HFFc6 (cell line): ENCODE data around the gene SLC7A7. TPM values are rescaled to one million over a fixed set of nuclear protein-coding genes. Genes with fewer than 3 reads are reported as not detected.
A peak's percentile ranks its signal among the peaks of the same experiment; 100 is the strongest.
"Not testable (repeated sequence)": the region's sequence is repeated elsewhere in the genome, so short reads cannot be mapped to it uniquely, and the experiment has no call there.

Experiments
- DNase-seq: peaks from one replicate; pipeline ENCODE4 v3.0.0-alpha.2; 2018
- H3K27ac Mint-ChIP-seq: 2 replicates; pipeline ENCODE4 v1.8.0; 2020; ENCODE audit warnings: mild to moderate bottlenecking, mixed read lengths
- H3K27me3 Mint-ChIP-seq: 2 replicates; pipeline ENCODE4 v1.8.0; 2021; ENCODE audit warnings: mild to moderate bottlenecking, moderate library complexity, mixed read lengths; ENCODE audit not compliant: insufficient read depth
- H3K36me3 Mint-ChIP-seq: 2 replicates; pipeline ENCODE4 v1.8.0; 2021; ENCODE audit warnings: low read depth, mixed read lengths
- H3K4me1 Mint-ChIP-seq: 2 replicates; pipeline ENCODE4 v1.8.0; 2020; ENCODE audit warnings: low read depth, mixed read lengths
- H3K4me3 Mint-ChIP-seq: 2 replicates; pipeline ENCODE4 v1.8.0; 2020; ENCODE audit warnings: mild to moderate bottlenecking, moderate library complexity, mixed read lengths
- H3K9me3 Mint-ChIP-seq: 2 replicates; pipeline ENCODE4 v1.8.0; 2020; ENCODE audit warnings: mild to moderate bottlenecking, mixed read lengths
- CTCF ChIP-seq: fragments of 200-600 bp; sonication (generic); IDR thresholded peaks from 2 replicates; pipeline ENCODE4 v1.5.0; 2021; ENCODE audit warnings: antibody characterized with exemption, mild to moderate bottlenecking
- total RNA-seq, 6 experiments: library from RNA; stranded (reverse); fragmentation: NEBNext Ultra II Directional; extraction: Animal tissue kit (Norgen Biotek cat#: 25700); gene quantifications; 2 replicates in 1 of 6; 3 replicates in 5 of 6; pipeline ENCODE4 v1.2.3, GENCODE V29; 2021

SLC7A7 gene
- total RNA-seq, 6 experiments from 2014 or later, result 0.31 to 1.3 (median 0.56) TPM

DNA sequence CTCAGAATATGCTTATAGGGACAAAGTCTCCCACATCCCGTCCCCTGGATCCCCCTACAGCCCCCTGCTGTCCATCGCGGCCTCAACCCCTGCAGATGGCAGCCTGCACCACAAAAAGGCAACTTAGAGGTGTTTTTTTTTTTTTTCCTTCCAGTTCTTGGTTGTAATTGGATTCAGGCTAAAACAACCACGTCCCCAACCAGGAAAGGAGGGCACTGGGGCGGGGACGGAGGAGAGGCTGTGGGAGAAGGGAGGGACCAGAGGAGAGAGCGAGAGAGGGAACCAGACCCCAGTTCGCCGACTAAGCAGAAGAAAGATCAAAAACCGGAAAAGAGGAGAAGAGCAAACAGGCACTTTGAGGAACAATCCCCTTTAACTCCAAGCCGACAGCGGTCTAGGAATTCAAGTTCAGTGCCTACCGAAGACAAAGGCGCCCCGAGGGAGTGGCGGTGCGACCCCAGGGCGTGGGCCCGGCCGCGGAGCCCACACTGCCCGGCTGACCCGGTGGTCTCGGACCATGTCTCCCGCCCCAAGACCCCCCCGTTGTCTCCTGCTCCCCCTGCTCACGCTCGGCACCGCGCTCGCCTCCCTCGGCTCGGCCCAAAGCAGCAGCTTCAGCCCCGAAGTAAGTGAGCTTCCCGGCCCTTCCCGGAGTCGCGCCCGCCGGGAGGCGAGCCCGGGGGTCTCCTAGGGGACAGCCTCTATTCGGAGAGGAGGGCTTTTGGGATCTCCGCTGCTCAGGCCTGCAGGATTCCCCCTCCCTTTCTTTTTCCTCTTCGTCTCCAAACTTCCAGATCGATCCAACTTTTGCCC is 21.3 kb upstream of the SLC7A7 start, which contains the start of gene MMP14:
Gene MMP14, plus strand, starts transcription at position 285 of the 813 bp plus-strand sequence. Its CDS starts 233 bp downstream, at position 518.
- no peaks in the 10 kb centered on the region; the same call in 1 of the 2 replicates for H3K27me3 Mint-ChIP-seq
- peak within 1 kb of the TSS; percentile 93 for H3K27ac Mint-ChIP-seq
- peaks cover 33% of the 10 kb centered on the region for H3K36me3 Mint-ChIP-seq
- peak; percentile 71 for TF ChIP-seq CTCF
- no peaks in the 10 kb centered on the region for H3K9me3 Mint-ChIP-seq
- peaks cover 40% of the 10 kb centered on the region for H3K4me1 Mint-ChIP-seq
- peak; percentile 79 for DNase-seq
- H3K4me3 Mint-ChIP-seq, result peak within 1 kb of the TSS; percentile 99

GRCh38 chr14:22835505-22835904 is 20.3 kb upstream of the SLC7A7 start:
- no peaks in the 10 kb centered on the region; the same call in none of the 2 replicates for H3K27me3 Mint-ChIP-seq
- peaks cover 38% of the 10 kb centered on the region for H3K4me1 Mint-ChIP-seq
- H3K36me3 Mint-ChIP-seq, result peaks cover 31% of the 10 kb centered on the region
- no peak for TF ChIP-seq CTCF
- H3K9me3 Mint-ChIP-seq, result no peaks in the 10 kb centered on the region
- no peak overlapping the region; the same call in 1 of the 2 replicates for H3K4me3 Mint-ChIP-seq
- H3K27ac Mint-ChIP-seq, result peak overlapping the region; percentile 93
- no peak for DNase-seq

- peak overlapping the region; percentile 93 for H3K27ac Mint-ChIP-seq
- H3K4me3 Mint-ChIP-seq, result peak overlapping the region; percentile 92
- no peaks in the 10 kb centered on the region for H3K9me3 Mint-ChIP-seq
- no peaks in the 10 kb centered on the region; the same call in 1 of the 2 replicates for H3K27me3 Mint-ChIP-seq
- no peak for TF ChIP-seq CTCF
- no peak for DNase-seq
- H3K36me3 Mint-ChIP-seq, result peaks cover 12% of the 10 kb centered on the region
- H3K4me1 Mint-ChIP-seq, result peaks cover 25% of the 10 kb centered on the region
Observed at GRCh38 chr14:22830443-22831010, 15.3 kb upstream of the SLC7A7 start.

GRCh38 chr14:22829661-22830442 is 14.6 kb upstream of the SLC7A7 start, which contains the start of gene MRPL52:
TSS of gene MRPL52 (plus strand) at chr14:22829887. CDS start at chr14:22829913, 26 bp downstream.
- H3K27ac Mint-ChIP-seq, result peak within 1 kb of the TSS; percentile 93
- peak; percentile 78 for DNase-seq
- peak within 1 kb of the TSS; percentile 92 for H3K4me3 Mint-ChIP-seq
- H3K9me3 Mint-ChIP-seq, result no peaks in the 10 kb centered on the region
- peaks cover 28% of the 10 kb centered on the region for H3K4me1 Mint-ChIP-seq
- no peaks in the 10 kb centered on the region; the same call in 1 of the 2 replicates for H3K27me3 Mint-ChIP-seq
- TF ChIP-seq CTCF, result no peak
- H3K36me3 Mint-ChIP-seq, result peaks cover 12% of the 10 kb centered on the region

DNA sequence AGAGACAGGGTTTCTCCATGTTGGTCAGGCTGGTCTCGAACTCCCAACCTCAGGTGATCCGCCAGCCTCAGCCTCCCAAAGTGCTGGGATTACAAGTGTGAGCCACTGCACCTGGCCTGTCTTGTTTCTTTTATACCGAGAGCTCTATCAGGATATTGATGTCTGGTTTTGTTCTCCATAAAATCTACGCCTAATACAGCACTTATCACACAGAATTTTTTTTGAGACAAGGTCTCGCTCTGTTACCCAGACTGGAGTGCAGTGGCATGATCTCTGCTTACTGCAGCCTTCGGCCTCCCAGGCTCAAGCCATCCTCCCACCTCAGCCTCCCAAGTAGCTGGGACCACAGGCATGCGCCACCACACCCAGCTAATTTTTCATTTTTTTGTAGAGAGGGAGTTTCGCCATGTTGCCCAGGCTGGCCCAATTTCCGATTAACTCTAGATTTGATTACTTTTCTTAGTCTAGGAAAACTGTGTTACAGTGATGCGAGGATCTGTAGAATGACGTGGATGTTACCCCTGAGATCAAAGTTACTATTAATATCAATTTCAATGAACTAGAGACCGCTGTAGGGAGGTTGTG is 13.9 kb upstream of the SLC7A7 start:
- H3K27me3 Mint-ChIP-seq, H3K9me3 Mint-ChIP-seq, DNase-seq: not testable (repeated sequence)
- Mint-ChIP-seq H3K27ac (peak overlapping the region; percentile 93), H3K36me3 (peaks cover 12% of the 10 kb centered on the region), H3K4me1 (peaks cover 35% of the 10 kb centered on the region), H3K4me3 (peak overlapping the region; percentile 92)
